Measurements from ENCODE around the gene FAM168A. TPM values are rescaled to one million over a fixed set of nuclear protein-coding genes. Genes with fewer than 3 reads are reported as not detected.

Gene FAM168A
- total and polyA plus RNA-seq, 9 of the 15 experiments (the other 6 are each of a cell fraction or from before 2014, with no cell fraction given), result 0.44 to 7.2 (median 2.9) TPM

- TF ChIP-seq MAZ (CRISPR knock-in tag; conservative IDR thresholded peaks at IDR 0.05 in 1 of 2, IDR thresholded peaks at IDR 0.05 in 1 of 2) (peak in 1 of 2 experiments; percentile 53; a peak in 1 of 4 replicates), MAFF (IDR thresholded peaks at IDR 0.05; ENCODE audit: low read length) (0 out of 2 replicates have a peak, but pooled peaks have one; percentile 9), RCOR1 (IDR thresholded peaks at IDR 0.05; ENCODE audit: borderline replicate concordance in 1 of 2, low read depth in 2 of 2, low read length in 2 of 2) (peak in 1 of 2 experiments; percentile 20; a peak in 1 of 4 replicates), TOE1 (IDR thresholded peaks at IDR 0.05; ENCODE audit: borderline replicate concordance) (peak; percentile 17; the same call in 1 of the 2 replicates), TOE1 (CRISPR knock-in tag; IDR thresholded peaks at IDR 0.05; ENCODE audit: borderline replicate concordance, low read depth) (no peak), ZNF384 (IDR thresholded peaks at IDR 0.05; ENCODE audit: low read depth, low read length) (peak; percentile 90), ARID2 (IDR thresholded peaks at IDR 0.05) (0 out of 2 replicates have a peak, but pooled peaks have one; percentile 56), CREBBP (IDR thresholded peaks at IDR 0.05; ENCODE audit: low read depth, low read length) (no peak), TAL1 (IDR thresholded peaks at IDR 0.05) (no peak), CXXC5 (CRISPR knock-in tag; IDR thresholded peaks at IDR 0.05) (peak; percentile 55), ATF7 (IDR thresholded peaks at IDR 0.05) (peak; percentile 42; the same call in 1 of the 2 replicates)
- TF ChIP-seq, protein P1, sequence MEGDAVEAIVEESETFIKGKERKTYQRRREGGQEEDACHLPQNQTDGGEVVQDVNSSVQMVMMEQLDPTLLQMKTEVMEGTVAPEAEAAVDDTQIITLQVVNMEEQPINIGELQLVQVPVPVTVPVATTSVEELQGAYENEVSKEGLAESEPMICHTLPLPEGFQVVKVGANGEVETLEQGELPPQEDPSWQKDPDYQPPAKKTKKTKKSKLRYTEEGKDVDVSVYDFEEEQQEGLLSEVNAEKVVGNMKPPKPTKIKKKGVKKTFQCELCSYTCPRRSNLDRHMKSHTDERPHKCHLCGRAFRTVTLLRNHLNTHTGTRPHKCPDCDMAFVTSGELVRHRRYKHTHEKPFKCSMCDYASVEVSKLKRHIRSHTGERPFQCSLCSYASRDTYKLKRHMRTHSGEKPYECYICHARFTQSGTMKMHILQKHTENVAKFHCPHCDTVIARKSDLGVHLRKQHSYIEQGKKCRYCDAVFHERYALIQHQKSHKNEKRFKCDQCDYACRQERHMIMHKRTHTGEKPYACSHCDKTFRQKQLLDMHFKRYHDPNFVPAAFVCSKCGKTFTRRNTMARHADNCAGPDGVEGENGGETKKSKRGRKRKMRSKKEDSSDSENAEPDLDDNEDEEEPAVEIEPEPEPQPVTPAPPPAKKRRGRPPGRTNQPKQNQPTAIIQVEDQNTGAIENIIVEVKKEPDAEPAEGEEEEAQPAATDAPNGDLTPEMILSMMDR (IDR thresholded peaks at IDR 0.05 in 2 of 3, conservative IDR thresholded peaks at IDR 0.05 in 1 of 3; ENCODE audit: insufficient read depth in 2 of 3, low read depth in 1 of 3, low read length in 3 of 3), result peak; percentile 91 to 98 (median 98)
- TF ChIP-seq, protein P2, sequence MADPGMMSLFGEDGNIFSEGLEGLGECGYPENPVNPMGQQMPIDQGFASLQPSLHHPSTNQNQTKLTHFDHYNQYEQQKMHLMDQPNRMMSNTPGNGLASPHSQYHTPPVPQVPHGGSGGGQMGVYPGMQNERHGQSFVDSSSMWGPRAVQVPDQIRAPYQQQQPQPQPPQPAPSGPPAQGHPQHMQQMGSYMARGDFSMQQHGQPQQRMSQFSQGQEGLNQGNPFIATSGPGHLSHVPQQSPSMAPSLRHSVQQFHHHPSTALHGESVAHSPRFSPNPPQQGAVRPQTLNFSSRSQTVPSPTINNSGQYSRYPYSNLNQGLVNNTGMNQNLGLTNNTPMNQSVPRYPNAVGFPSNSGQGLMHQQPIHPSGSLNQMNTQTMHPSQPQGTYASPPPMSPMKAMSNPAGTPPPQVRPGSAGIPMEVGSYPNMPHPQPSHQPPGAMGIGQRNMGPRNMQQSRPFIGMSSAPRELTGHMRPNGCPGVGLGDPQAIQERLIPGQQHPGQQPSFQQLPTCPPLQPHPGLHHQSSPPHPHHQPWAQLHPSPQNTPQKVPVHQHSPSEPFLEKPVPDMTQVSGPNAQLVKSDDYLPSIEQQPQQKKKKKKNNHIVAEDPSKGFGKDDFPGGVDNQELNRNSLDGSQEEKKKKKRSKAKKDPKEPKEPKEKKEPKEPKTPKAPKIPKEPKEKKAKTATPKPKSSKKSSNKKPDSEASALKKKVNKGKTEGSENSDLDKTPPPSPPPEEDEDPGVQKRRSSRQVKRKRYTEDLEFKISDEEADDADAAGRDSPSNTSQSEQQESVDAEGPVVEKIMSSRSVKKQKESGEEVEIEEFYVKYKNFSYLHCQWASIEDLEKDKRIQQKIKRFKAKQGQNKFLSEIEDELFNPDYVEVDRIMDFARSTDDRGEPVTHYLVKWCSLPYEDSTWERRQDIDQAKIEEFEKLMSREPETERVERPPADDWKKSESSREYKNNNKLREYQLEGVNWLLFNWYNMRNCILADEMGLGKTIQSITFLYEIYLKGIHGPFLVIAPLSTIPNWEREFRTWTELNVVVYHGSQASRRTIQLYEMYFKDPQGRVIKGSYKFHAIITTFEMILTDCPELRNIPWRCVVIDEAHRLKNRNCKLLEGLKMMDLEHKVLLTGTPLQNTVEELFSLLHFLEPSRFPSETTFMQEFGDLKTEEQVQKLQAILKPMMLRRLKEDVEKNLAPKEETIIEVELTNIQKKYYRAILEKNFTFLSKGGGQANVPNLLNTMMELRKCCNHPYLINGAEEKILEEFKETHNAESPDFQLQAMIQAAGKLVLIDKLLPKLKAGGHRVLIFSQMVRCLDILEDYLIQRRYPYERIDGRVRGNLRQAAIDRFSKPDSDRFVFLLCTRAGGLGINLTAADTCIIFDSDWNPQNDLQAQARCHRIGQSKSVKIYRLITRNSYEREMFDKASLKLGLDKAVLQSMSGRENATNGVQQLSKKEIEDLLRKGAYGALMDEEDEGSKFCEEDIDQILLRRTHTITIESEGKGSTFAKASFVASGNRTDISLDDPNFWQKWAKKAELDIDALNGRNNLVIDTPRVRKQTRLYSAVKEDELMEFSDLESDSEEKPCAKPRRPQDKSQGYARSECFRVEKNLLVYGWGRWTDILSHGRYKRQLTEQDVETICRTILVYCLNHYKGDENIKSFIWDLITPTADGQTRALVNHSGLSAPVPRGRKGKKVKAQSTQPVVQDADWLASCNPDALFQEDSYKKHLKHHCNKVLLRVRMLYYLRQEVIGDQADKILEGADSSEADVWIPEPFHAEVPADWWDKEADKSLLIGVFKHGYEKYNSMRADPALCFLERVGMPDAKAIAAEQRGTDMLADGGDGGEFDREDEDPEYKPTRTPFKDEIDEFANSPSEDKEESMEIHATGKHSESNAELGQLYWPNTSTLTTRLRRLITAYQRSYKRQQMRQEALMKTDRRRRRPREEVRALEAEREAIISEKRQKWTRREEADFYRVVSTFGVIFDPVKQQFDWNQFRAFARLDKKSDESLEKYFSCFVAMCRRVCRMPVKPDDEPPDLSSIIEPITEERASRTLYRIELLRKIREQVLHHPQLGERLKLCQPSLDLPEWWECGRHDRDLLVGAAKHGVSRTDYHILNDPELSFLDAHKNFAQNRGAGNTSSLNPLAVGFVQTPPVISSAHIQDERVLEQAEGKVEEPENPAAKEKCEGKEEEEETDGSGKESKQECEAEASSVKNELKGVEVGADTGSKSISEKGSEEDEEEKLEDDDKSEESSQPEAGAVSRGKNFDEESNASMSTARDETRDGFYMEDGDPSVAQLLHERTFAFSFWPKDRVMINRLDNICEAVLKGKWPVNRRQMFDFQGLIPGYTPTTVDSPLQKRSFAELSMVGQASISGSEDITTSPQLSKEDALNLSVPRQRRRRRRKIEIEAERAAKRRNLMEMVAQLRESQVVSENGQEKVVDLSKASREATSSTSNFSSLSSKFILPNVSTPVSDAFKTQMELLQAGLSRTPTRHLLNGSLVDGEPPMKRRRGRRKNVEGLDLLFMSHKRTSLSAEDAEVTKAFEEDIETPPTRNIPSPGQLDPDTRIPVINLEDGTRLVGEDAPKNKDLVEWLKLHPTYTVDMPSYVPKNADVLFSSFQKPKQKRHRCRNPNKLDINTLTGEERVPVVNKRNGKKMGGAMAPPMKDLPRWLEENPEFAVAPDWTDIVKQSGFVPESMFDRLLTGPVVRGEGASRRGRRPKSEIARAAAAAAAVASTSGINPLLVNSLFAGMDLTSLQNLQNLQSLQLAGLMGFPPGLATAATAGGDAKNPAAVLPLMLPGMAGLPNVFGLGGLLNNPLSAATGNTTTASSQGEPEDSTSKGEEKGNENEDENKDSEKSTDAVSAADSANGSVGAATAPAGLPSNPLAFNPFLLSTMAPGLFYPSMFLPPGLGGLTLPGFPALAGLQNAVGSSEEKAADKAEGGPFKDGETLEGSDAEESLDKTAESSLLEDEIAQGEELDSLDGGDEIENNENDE (IDR thresholded peaks at IDR 0.05; ENCODE audit: low read depth, low read length), result no peak
Observed at GRCh38 chr11:73350908-73351636, 246.8 kb downstream of the FAM168A start (continued).
